ENCODE results near the gene TFAP2C.

DNA sequence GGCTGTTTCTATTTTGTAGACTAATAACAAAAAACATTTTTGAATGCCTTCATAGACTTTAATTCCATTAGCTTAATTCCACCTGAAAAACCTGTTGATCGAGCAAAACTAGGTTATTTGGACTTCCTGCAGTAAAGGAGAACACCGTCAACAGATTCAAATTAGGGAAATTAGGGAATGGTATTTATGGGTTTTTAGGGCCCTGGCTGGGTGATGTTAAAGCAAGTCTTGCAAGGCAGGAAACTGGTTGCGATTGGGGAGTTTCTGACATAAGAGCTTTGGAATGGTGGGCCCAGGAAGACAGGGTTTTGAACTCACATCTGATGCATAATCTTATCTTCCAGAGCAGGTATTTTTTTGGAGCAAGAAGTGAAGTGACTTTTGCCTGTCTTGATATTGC, 40.1 kb upstream of the TFAP2C start:
- TF ChIP-seq, protein P1, sequence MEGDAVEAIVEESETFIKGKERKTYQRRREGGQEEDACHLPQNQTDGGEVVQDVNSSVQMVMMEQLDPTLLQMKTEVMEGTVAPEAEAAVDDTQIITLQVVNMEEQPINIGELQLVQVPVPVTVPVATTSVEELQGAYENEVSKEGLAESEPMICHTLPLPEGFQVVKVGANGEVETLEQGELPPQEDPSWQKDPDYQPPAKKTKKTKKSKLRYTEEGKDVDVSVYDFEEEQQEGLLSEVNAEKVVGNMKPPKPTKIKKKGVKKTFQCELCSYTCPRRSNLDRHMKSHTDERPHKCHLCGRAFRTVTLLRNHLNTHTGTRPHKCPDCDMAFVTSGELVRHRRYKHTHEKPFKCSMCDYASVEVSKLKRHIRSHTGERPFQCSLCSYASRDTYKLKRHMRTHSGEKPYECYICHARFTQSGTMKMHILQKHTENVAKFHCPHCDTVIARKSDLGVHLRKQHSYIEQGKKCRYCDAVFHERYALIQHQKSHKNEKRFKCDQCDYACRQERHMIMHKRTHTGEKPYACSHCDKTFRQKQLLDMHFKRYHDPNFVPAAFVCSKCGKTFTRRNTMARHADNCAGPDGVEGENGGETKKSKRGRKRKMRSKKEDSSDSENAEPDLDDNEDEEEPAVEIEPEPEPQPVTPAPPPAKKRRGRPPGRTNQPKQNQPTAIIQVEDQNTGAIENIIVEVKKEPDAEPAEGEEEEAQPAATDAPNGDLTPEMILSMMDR (IDR thresholded peaks at IDR 0.05; ENCODE audit: insufficient read depth, low read length): no peak
- TF ChIP-seq POLR2AphosphoS5 (IDR thresholded peaks at IDR 0.05; ENCODE audit: low read depth) (no peak), GABPA (IDR thresholded peaks at IDR 0.05; ENCODE audit: low read depth) (no peak)
- TF ChIP-seq, protein P2, sequence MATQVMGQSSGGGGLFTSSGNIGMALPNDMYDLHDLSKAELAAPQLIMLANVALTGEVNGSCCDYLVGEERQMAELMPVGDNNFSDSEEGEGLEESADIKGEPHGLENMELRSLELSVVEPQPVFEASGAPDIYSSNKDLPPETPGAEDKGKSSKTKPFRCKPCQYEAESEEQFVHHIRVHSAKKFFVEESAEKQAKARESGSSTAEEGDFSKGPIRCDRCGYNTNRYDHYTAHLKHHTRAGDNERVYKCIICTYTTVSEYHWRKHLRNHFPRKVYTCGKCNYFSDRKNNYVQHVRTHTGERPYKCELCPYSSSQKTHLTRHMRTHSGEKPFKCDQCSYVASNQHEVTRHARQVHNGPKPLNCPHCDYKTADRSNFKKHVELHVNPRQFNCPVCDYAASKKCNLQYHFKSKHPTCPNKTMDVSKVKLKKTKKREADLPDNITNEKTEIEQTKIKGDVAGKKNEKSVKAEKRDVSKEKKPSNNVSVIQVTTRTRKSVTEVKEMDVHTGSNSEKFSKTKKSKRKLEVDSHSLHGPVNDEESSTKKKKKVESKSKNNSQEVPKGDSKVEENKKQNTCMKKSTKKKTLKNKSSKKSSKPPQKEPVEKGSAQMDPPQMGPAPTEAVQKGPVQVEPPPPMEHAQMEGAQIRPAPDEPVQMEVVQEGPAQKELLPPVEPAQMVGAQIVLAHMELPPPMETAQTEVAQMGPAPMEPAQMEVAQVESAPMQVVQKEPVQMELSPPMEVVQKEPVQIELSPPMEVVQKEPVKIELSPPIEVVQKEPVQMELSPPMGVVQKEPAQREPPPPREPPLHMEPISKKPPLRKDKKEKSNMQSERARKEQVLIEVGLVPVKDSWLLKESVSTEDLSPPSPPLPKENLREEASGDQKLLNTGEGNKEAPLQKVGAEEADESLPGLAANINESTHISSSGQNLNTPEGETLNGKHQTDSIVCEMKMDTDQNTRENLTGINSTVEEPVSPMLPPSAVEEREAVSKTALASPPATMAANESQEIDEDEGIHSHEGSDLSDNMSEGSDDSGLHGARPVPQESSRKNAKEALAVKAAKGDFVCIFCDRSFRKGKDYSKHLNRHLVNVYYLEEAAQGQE (IDR thresholded peaks at IDR 0.05; ENCODE audit: insufficient replicate concordance, low read depth): no peak
